ENCODE results near the gene MRPS34. TPM values are rescaled to one million over a fixed set of nuclear protein-coding genes. Genes with fewer than 3 reads are reported as not detected.

Gene MRPS34
- total and polyA plus RNA-seq, 9 of the 15 experiments (the other 6 are each of a cell fraction or from before 2014, with no cell fraction given), result 5.2 to 334 (median 92.8) TPM

DNA sequence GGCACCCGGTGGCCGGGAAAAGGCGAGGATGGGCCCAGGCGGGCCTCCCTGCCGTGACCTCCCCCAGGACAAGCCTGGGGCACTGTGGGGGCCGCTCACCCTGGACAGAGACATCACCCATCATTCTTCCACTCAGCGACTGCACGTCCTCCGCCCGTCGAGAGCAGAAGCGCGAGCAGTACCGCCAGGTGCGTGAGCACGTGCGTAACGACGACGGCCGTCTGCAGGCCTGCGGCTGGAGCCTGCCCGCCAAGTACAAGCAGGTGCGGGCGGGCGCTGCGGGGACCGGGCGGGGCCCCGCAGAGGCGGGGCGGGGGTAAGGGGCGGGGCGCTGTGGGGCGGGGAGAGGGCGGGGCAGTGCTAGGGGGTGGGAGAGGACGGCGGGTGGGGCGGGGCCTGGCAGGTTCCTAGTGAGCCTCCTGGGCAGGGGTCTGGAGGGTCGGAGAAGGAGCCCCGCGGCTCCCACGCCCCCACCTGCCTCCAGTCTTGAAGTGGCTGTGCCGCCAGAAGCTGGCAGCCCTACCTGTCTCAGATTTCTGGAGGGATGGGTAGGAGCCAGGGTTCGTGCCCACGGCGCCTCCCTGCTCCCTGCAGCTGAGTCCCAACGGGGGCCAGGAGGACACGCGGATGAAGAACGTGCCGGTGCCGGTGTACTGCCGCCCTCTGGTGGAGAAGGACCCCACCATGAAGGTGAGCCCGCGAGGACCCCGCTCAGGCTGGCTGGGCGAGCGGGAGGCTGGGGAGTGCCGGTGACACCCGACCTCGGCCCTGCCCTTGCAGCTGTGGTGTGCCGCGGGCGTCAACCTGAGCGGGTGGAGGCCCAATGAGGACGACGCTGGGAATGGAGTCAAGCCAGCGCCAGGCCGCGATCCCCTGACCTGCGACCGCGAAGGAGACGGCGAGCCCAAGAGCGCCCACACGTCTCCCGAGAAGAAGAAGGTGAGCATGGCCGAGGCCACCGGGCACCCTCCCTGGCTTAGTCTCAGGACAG is 9.1 kb downstream of the MRPS34 start (continued):
- TF ChIP-seq, protein P1, sequence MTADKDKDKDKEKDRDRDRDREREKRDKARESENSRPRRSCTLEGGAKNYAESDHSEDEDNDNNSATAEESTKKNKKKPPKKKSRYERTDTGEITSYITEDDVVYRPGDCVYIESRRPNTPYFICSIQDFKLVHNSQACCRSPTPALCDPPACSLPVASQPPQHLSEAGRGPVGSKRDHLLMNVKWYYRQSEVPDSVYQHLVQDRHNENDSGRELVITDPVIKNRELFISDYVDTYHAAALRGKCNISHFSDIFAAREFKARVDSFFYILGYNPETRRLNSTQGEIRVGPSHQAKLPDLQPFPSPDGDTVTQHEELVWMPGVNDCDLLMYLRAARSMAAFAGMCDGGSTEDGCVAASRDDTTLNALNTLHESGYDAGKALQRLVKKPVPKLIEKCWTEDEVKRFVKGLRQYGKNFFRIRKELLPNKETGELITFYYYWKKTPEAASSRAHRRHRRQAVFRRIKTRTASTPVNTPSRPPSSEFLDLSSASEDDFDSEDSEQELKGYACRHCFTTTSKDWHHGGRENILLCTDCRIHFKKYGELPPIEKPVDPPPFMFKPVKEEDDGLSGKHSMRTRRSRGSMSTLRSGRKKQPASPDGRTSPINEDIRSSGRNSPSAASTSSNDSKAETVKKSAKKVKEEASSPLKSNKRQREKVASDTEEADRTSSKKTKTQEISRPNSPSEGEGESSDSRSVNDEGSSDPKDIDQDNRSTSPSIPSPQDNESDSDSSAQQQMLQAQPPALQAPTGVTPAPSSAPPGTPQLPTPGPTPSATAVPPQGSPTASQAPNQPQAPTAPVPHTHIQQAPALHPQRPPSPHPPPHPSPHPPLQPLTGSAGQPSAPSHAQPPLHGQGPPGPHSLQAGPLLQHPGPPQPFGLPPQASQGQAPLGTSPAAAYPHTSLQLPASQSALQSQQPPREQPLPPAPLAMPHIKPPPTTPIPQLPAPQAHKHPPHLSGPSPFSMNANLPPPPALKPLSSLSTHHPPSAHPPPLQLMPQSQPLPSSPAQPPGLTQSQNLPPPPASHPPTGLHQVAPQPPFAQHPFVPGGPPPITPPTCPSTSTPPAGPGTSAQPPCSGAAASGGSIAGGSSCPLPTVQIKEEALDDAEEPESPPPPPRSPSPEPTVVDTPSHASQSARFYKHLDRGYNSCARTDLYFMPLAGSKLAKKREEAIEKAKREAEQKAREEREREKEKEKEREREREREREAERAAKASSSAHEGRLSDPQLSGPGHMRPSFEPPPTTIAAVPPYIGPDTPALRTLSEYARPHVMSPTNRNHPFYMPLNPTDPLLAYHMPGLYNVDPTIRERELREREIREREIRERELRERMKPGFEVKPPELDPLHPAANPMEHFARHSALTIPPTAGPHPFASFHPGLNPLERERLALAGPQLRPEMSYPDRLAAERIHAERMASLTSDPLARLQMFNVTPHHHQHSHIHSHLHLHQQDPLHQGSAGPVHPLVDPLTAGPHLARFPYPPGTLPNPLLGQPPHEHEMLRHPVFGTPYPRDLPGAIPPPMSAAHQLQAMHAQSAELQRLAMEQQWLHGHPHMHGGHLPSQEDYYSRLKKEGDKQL (CRISPR knock-in tag; IDR thresholded peaks at IDR 0.05; ENCODE audit: borderline replicate concordance), result no peak
- TF ChIP-seq POLR3A (IDR thresholded peaks at IDR 0.05; ENCODE audit: borderline replicate concordance, extremely low read depth, insufficient read depth, insufficient read length) (no peak), RAD21 (CRISPR knock-in tag; conservative IDR thresholded peaks at IDR 0.05 in 1 of 2, IDR thresholded peaks at IDR 0.05 in 1 of 2) (peak in 1 of 2 experiments; percentile 45; a peak in 2 of 4 replicates), U2AF2 (optimal IDR thresholded peaks at IDR 0.05; ENCODE audit: low read depth, low read length) (no peak), POLR2G (IDR thresholded peaks at IDR 0.05; ENCODE audit: low read depth, low read length) (peak; percentile 22; the same call in 1 of the 2 replicates), SMC3 (conservative IDR thresholded peaks at IDR 0.05; ENCODE audit: insufficient read depth, low read depth, low read length) (peak; percentile 34; the same call in 1 of the 2 replicates), MAZ (CRISPR knock-in tag; conservative IDR thresholded peaks at IDR 0.05 in 1 of 2, IDR thresholded peaks at IDR 0.05 in 1 of 2) (0 out of 4 replicates have a peak, but pooled peaks of 1 of the 2 experiments have one; percentile 3), BACH1 (tag; IDR thresholded peaks at IDR 0.05) (no peak), NCOA4 (IDR thresholded peaks at IDR 0.05; ENCODE audit: partially characterized antibody) (no peak), GABPB1 (CRISPR knock-in tag; IDR thresholded peaks at IDR 0.05) (peak; percentile 24; the same call in 1 of the 2 replicates), NCOR1 (IDR thresholded peaks at IDR 0.05) (no peak), FOXP1 (CRISPR knock-in tag; IDR thresholded peaks at IDR 0.05) (no peak), KLF6 (CRISPR knock-in tag; IDR thresholded peaks at IDR 0.05; ENCODE audit: borderline replicate concordance) (no peak), ZNF589 (CRISPR knock-in tag; IDR thresholded peaks at IDR 0.05; ENCODE audit: low read depth) (no peak), ZBTB17 (CRISPR knock-in tag; IDR thresholded peaks at IDR 0.05) (no peak), SAFB2 (IDR thresholded peaks at IDR 0.05; ENCODE audit: borderline replicate concordance, low read depth, low read length, severe bottlenecking) (no peak), SP1 (CRISPR knock-in tag; IDR thresholded peaks at IDR 0.05) (peak; percentile 63; the same call in 1 of the 2 replicates)
- TF ChIP-seq, protein P2, sequence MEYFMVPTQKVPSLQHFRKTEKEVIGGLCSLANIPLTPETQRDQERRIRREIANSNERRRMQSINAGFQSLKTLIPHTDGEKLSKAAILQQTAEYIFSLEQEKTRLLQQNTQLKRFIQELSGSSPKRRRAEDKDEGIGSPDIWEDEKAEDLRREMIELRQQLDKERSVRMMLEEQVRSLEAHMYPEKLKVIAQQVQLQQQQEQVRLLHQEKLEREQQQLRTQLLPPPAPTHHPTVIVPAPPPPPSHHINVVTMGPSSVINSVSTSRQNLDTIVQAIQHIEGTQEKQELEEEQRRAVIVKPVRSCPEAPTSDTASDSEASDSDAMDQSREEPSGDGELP (CRISPR knock-in tag; IDR thresholded peaks at IDR 0.05; ENCODE audit: borderline replicate concordance), result peak; percentile 56; the same call in 1 of the 2 replicates
- TF ChIP-seq, protein P3, sequence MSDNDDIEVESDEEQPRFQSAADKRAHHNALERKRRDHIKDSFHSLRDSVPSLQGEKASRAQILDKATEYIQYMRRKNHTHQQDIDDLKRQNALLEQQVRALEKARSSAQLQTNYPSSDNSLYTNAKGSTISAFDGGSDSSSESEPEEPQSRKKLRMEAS (CRISPR knock-in tag; IDR thresholded peaks at IDR 0.05), result peak; percentile 93
